Measurements from ENCODE around the gene NKX3-2.

DNA sequence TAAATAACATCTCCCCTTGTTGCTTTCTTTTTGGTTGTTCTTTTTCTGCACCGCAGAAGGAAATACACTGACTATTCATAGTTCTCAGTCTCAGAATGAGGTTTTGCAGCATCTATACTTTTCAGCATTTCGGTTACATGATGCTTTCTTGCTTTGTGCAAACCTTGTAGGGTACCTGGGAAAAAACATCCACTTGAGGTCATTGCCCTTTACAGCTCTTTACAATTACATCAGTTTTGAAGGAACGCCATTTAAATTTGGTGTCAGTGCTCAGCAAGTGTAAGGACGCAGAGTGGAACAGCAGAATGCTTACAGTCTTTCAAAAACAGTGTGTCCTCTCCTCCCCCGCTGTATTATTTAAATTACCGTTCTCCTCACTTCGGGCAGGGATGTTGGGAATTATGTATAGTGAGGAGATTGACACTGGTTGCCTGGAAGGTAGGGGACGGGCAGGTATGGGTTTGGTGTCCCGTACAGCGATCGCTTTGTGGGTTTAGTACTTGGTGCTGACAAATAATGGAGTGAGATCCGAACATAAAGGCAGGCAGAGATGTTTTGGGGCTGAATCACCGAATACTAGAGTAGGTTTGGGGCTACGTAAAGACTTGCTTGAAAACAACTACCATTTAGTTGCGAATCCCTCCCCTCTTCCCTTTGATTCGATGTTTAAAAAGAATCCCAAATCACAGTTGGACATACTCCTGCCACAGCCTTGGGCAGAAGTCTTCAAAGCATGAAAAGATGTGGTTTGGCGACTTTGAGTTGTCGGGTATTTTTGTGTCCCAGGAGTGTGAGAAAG, 2.0 kb upstream of the NKX3-2 start:
- TF ChIP-seq GATA2 (IDR thresholded peaks at IDR 0.05; ENCODE audit: low read depth, low read length) = no peak
- no peak for TF ChIP-seq GATA3 (IDR thresholded peaks at IDR 0.05; ENCODE audit: low read depth, low read length)

All from SH-SY5Y (cell line).